Measurements from ENCODE around the gene SPAG16.

SPAG16 gene

DNA sequence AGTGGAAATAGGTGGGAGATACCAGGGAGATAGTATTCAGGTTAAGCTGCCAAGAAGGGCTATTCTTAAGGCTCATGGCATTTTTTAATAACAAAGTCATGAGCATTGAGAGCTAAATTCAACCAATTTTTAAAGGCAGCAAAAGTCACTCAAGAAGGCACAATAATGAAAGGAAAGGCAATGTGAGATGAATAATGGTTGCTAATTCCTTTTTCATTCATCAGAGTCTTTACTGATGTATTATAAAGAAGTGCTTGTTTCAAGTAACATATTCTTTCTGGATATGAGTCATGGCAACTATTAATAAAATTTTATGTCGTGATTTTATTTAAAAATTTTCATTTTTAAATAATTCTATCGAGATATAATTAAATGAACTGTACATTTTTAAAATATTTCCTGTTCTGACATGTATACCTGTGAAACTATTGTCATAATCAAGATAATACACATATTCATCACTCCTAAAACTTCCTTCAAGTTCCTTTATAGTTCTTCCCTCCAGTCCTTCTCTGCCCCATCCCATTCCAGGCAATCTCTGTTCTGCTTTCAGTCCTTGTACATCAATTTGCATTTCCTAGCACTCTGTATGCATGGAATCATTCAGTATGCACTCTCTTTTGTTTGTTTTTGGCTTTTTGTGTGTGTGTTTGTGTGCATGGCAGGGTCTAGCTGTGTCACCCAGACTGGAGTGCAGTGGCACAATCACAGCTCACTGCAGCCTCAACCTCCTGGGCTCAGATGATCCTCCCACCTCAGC lies 1167.4 kb downstream of the SPAG16 start:
- in situ Hi-C loops (cut with HindIII; ENCODE audit: low sequenced_read_pairs), result no loop called here
